ENCODE measurements around the gene APLP2. TPM values are rescaled to one million over a fixed set of nuclear protein-coding genes. Genes with fewer than 3 reads are reported as not detected.

APLP2 gene
- total RNA-seq, 1 experiment from 2014 or later: 345 TPM

GRCh38 chr11:130145975-130146776 is 76.5 kb downstream of the APLP2 start:
- no peak overlapping the region for H3K4me3 ChIP-seq (ENCODE audit: low read length)

GRCh38 chr11:130146796-130147195 is 77.1 kb downstream of the APLP2 start:
- peak; percentile 6; the same call in 1 of the 2 replicates for ATAC-seq
- intact Hi-C loops (cut with micrococcal nuclease): loop anchor here (1.0 kb wide), 1 partner anchor 223 kb away; no protein-coding TSS in a partner anchor
- BruUV-seq (replicated peaks): no TSS peak

More at GRCh38 chr11:130145975-130146776, 76.5 kb downstream of the APLP2 start:
- ChIA-PET CTCF (interaction anchor here (0.6 to 2.8 kb wide), 7 partner anchors 10 to 306 kb away, joined by 3 to 23 read pairs (median 4); no protein-coding TSS in a partner anchor), POLR2A (ENCODE audit: unreplicated experiment) (interaction anchor here (0.7 kb wide), 1 partner anchor 46 kb away, joined by 4 read pairs; no protein-coding TSS in a partner anchor)
- H3K27me3 ChIP-seq (ENCODE audit: low read length): no peaks in the 10 kb centered on the region
- peak overlapping the region; percentile 48 for H3K9ac ChIP-seq (ENCODE audit: low read length)
- peak overlapping the region; percentile 42 for H3K4me2 ChIP-seq (ENCODE audit: low read length)
- H3K27ac ChIP-seq (ENCODE audit: low read length): peak overlapping the region; percentile 89
- H4K20me1 ChIP-seq (ENCODE audit: low read length): no peaks in the 10 kb centered on the region
- H3K4me1 ChIP-seq (ENCODE audit: insufficient read depth, low read length): peaks cover 34% of the 10 kb centered on the region
- intact Hi-C loops (cut with micrococcal nuclease): loop anchor here (1.0 kb wide), 1 partner anchor 223 kb away; no protein-coding TSS in a partner anchor
- ATAC-seq (peak; percentile 97), DNase-seq (peak; percentile 99)
- peaks cover 6% of the 10 kb centered on the region for H3F3A ChIP-seq (ENCODE audit: low read length, unreplicated experiment)
- H3K9me2 ChIP-seq (replicated peaks; ENCODE audit: low read length): no peaks in the 10 kb centered on the region
- 0 out of 2 replicates have a peak overlapping the region, but pooled peaks have one; percentile 19 for H2AFZ ChIP-seq (ENCODE audit: low read length)
- H3K9me3 ChIP-seq (ENCODE audit: low read length): no peaks in the 10 kb centered on the region
- H3K36me3 ChIP-seq (ENCODE audit: low read depth, low read length): peaks cover 37% of the 10 kb centered on the region
- BruUV-seq (replicated peaks): no TSS peak
- H3K79me2 ChIP-seq (ENCODE audit: low read length): no peaks in the 10 kb centered on the region
- peak; percentile 77 for TF ChIP-seq CTCF (conservative IDR thresholded peaks at IDR 0.05; ENCODE audit: low read depth, low read length)
- TF ChIP-seq EZH2 (IDR thresholded peaks at IDR 0.05; ENCODE audit: low read length, unreplicated experiment): no peak

More at GRCh38 chr11:130146796-130147195, 77.1 kb downstream of the APLP2 start:
- POLR2A ChIA-PET (ENCODE audit: unreplicated experiment): interaction anchor here (0.7 kb wide), 1 partner anchor 46 kb away, joined by 4 read pairs; no protein-coding TSS in a partner anchor
- TF ChIP-seq EZH2 (IDR thresholded peaks at IDR 0.05; ENCODE audit: low read length, unreplicated experiment): no peak
- TF ChIP-seq CTCF (conservative IDR thresholded peaks at IDR 0.05; ENCODE audit: low read depth, low read length): no peak
- no peak for TF ChIP-seq EZH2phosphoT487 (IDR thresholded peaks at IDR 0.05; ENCODE audit: borderline replicate concordance, low read length)
- Histone ChIP-seq H3K27me3 (ENCODE audit: low read length) (no peaks in the 10 kb centered on the region), H3K9me3 (ENCODE audit: low read length) (no peaks in the 10 kb centered on the region), H4K20me1 (ENCODE audit: low read length) (no peaks in the 10 kb centered on the region), H3F3A (ENCODE audit: low read length, unreplicated experiment) (peaks cover 6% of the 10 kb centered on the region), H3K9me2 (replicated peaks; ENCODE audit: low read length) (no peaks in the 10 kb centered on the region), H3K9ac (ENCODE audit: low read length) (no peak overlapping the region), H2AFZ (ENCODE audit: low read length) (no peak overlapping the region), H3K79me2 (ENCODE audit: low read length) (no peaks in the 10 kb centered on the region), H3K27ac (ENCODE audit: low read length) (peak overlapping the region; percentile 89), H3K4me2 (ENCODE audit: low read length) (peak overlapping the region; percentile 42), H3K36me3 (ENCODE audit: low read depth, low read length) (peaks cover 34% of the 10 kb centered on the region), H3K4me1 (ENCODE audit: insufficient read depth, low read length) (peaks cover 34% of the 10 kb centered on the region), H3K4me3 (ENCODE audit: low read length) (no peak overlapping the region)
- DNase-seq: peak; percentile 45
- CTCF ChIA-PET: interaction anchor here (1.0 to 2.8 kb wide), 6 partner anchors 9 to 265 kb away, joined by 3 to 23 read pairs (median 4); no protein-coding TSS in a partner anchor
